Ovary (tissue), 3 donors: ENCODE results near the gene SPANXN2.

ENCODE experiments used
- EP300 ChIP-seq: sonication (generic); formaldehyde crosslinking; IDR thresholded peaks from one replicate; pipeline ENCODE4 v1.6.1; 2017; ENCODE audit warnings: antibody characterized with exemption
- POLR2A ChIP-seq: fragments of 450-650 bp; IDR thresholded peaks from one replicate; pipeline ENCODE4 v1.6.1; 2017; ENCODE audit warnings: antibody characterized with exemption, mild to moderate bottlenecking, moderate library complexity
- TF ChIP-seq, protein P1 (sequence below), 3 donors: fragments of 450-650 bp in 2 of 3; fragments of 200-600 bp in 1 of 3; IDR thresholded peaks; one replicate each; pipeline versions ENCODE4 v1.5.1 to v1.8.0; 2016 to 2022; ENCODE audit warnings: antibody characterized with exemption in 3 of 3, mild to moderate bottlenecking in 1 of 3
- donor health status: DM: no; HTN: no; CAD: no.

DNA sequence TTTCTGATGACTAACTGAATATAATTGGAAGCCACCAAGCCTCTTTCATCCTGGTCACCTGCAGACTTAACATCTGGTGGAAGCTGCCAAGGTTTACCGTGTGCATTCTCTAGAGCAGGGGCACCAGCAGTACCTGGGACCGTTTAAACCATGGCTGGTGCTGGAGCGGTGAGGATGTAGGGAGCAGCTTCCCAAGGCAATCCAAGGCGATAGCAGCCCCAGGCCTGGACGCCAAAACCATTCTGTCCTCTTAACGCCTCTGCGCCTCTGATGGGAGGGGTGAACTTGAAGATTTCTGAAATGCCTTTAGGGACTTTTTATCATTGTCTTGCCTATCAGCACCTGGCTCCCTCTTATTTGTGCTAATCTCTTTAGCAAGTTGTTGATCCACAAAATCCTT is 37.3 kb upstream of the SPANXN2 start:
- TF ChIP-seq, protein P1, sequence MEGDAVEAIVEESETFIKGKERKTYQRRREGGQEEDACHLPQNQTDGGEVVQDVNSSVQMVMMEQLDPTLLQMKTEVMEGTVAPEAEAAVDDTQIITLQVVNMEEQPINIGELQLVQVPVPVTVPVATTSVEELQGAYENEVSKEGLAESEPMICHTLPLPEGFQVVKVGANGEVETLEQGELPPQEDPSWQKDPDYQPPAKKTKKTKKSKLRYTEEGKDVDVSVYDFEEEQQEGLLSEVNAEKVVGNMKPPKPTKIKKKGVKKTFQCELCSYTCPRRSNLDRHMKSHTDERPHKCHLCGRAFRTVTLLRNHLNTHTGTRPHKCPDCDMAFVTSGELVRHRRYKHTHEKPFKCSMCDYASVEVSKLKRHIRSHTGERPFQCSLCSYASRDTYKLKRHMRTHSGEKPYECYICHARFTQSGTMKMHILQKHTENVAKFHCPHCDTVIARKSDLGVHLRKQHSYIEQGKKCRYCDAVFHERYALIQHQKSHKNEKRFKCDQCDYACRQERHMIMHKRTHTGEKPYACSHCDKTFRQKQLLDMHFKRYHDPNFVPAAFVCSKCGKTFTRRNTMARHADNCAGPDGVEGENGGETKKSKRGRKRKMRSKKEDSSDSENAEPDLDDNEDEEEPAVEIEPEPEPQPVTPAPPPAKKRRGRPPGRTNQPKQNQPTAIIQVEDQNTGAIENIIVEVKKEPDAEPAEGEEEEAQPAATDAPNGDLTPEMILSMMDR (IDR thresholded peaks at IDR 0.05): no peak
- TF ChIP-seq POLR2A: no peak
- TF ChIP-seq EP300: no peak
